K562 (cell line): ENCODE measurements around the gene SYDE1. TPM values are rescaled to one million over a fixed set of nuclear protein-coding genes. Genes with fewer than 3 reads are reported as not detected.

ENCODE experiments used
- BACH1 ChIP-seq: fragments of 200-800 bp; sonication (Bioruptor generic); IDR thresholded peaks from 2 replicates; pipeline ENCODE4 v1.6.1; 2016; ENCODE audit warnings: missing genetic modification characterization, missing compliant biosample characterization
- BHLHE40 ChIP-seq: IDR thresholded peaks from 2 replicates; pipeline ENCODE4 v1.6.1; 2011; ENCODE audit warnings: low read length, improper control_type of control experiment
- C11orf30 ChIP-seq: fragments of 450-650 bp; IDR thresholded peaks from 2 replicates; pipeline ENCODE4 v1.6.1; 2016; ENCODE audit warnings: low read depth, mild to moderate bottlenecking
- CREM ChIP-seq: IDR thresholded peaks from 2 replicates; pipeline ENCODE4 v1.6.1; 2014; ENCODE audit warnings: antibody characterized with exemption, low read depth
- EGR1 ChIP-seq: fragments of 450-650 bp; conservative IDR thresholded peaks from 2 replicates; pipeline ENCODE4 v1.6.1; 2017; ENCODE audit warnings: mild to moderate bottlenecking
- ETV5 ChIP-seq: sonication (generic); formaldehyde crosslinking; IDR thresholded peaks from 2 replicates; pipeline ENCODE4 v1.4.0; 2020; ENCODE audit warnings: low read depth, mild to moderate bottlenecking, missing genetic modification reagents
- MIER1 ChIP-seq: fragments of 450-650 bp; IDR thresholded peaks from 2 replicates; pipeline ENCODE4 v1.6.1; 2016; ENCODE audit warnings: antibody characterized with exemption, mild to moderate bottlenecking, low read depth
- NRF1 ChIP-seq, 2 experiments: fragments of 450-650 bp; IDR thresholded peaks in 1 of 2; conservative IDR thresholded peaks in 1 of 2; 2 replicates each; pipeline ENCODE4 v1.6.1; 2014; ENCODE audit warnings: mild to moderate bottlenecking in 2 of 2
- PHF21A ChIP-seq: fragments of 450-650 bp; IDR thresholded peaks from 2 replicates; pipeline ENCODE4 v1.6.1; 2017; ENCODE audit warnings: low read depth, borderline replicate concordance
- PHF8 ChIP-seq: fragments of 200-600 bp; sonication (generic); IDR thresholded peaks from 2 replicates; pipeline ENCODE4 v1.6.1; 2012; ENCODE audit warnings: mixed run types, mild to moderate bottlenecking, inconsistent platforms, low read length, moderate library complexity, borderline replicate concordance
- RBM34 ChIP-seq: fragments of 200-400 bp; formaldehyde crosslinking; IDR thresholded peaks from 2 replicates; pipeline ENCODE4 v1.6.1; 2018; ENCODE audit warnings: low read length, borderline replicate concordance; ENCODE audit not compliant: insufficient read depth
- SP1 ChIP-seq: sonication (generic); formaldehyde crosslinking; IDR thresholded peaks from 2 replicates; pipeline ENCODE4 v1.8.1; 2022; ENCODE audit warnings: mild to moderate bottlenecking, missing genetic modification reagents
- TOE1 ChIP-seq, 2 experiments: fragments of 450-650 bp in 1 of 2; sonication (generic) in 1 of 2; formaldehyde crosslinking in 1 of 2; IDR thresholded peaks; 2 replicates each; pipeline versions ENCODE4 v1.7.1 to v1.8.0; 2016 to 2022; ENCODE audit warnings: borderline replicate concordance in 2 of 2, mild to moderate bottlenecking in 2 of 2, antibody characterized with exemption in 1 of 2, inconsistent platforms in 1 of 2, low read depth in 1 of 2, missing genetic modification reagents in 1 of 2, moderate library complexity in 1 of 2
- XRCC3 ChIP-seq: fragments of 450-650 bp; IDR thresholded peaks from 2 replicates; pipeline ENCODE4 v1.6.1; 2017; ENCODE audit warnings: mild to moderate bottlenecking, moderate library complexity
- YY1 ChIP-seq, 3 experiments: IDR thresholded peaks; 2 replicates each; pipeline ENCODE4 v1.6.1; 2011; ENCODE audit warnings: low read length in 2 of 3, mild to moderate bottlenecking in 2 of 3, moderate library complexity in 2 of 3, borderline replicate concordance in 1 of 3, control low read depth in 1 of 3, low read depth in 1 of 3; ENCODE audit not compliant: insufficient read depth in 3 of 3, insufficient replicate concordance in 2 of 3, control insufficient read depth in 1 of 3, insufficient read length in 1 of 3; ENCODE audit errors: extremely low read depth in 1 of 3
- ZFX ChIP-seq: sonication (generic); formaldehyde crosslinking; IDR thresholded peaks from 2 replicates; pipeline ENCODE4 v1.8.0; 2022; ENCODE audit warnings: mild to moderate bottlenecking, missing genetic modification reagents, moderate library complexity
- ZNF12 ChIP-seq: sonication (generic); formaldehyde crosslinking; IDR thresholded peaks from 2 replicates; pipeline ENCODE4 v1.4.0; 2020; ENCODE audit warnings: mild to moderate bottlenecking, missing genetic modification reagents
- ZNF143 ChIP-seq: sonication (generic); formaldehyde crosslinking; IDR thresholded peaks from 2 replicates; pipeline ENCODE4 v1.9.0; 2022; ENCODE audit warnings: mild to moderate bottlenecking, missing genetic modification reagents
- polyA plus RNA-seq, 8 experiments: library from polyadenylated mRNA; depleted of rRNA in 4 of 8; stranded (reverse) in 5 of 8; unstranded in 3 of 8; fragments of >200 nt; fragmentation: Nextera tagmentation in 2 of 8; fragmentation: Illumina TruSeq in 1 of 8; extraction: Ambion mirVana in 2 of 8; extraction: Trizol in 1 of 8; gene quantifications; 2 replicates each; pipeline versions ENCODE4 v1.2.1 to v1.2.3, GENCODE V29; 2011 to 2014; ENCODE audit warnings: inconsistent platforms in 1 of 8, missing spikeins in 1 of 8
- total RNA-seq, 7 experiments: library from RNA; depleted of rRNA in 6 of 7; stranded (reverse); fragments of >200 nt in 6 of 7; fragmentation: Illumina TruSeq in 2 of 7; extraction: Trizol in 2 of 7; gene quantifications; 2 replicates each; pipeline versions ENCODE4 v1.2.1 to v1.2.3, GENCODE V29; 2011 to 2021; ENCODE audit warnings: low replicate concordance in 1 of 7
- TF ChIP-seq, protein P1 (sequence below), 2 experiments: fragments of 150-350 bp in 1 of 2; IDR thresholded peaks; 2 replicates each; pipeline ENCODE4 v1.6.1; 2012 to 2016; ENCODE audit warnings: low read depth in 2 of 2, low read length in 2 of 2, mild to moderate bottlenecking in 1 of 2, moderate library complexity in 1 of 2
- TF ChIP-seq, protein P2 (sequence below): fragments of 250-450 bp; sonication (Bioruptor Pico); IDR thresholded peaks from 2 replicates; pipeline ENCODE4 v1.4.0; 2020; ENCODE audit warnings: mild to moderate bottlenecking, moderate library complexity, borderline replicate concordance

The SYDE1 gene
- total and polyA plus RNA-seq, 9 of the 15 experiments (the other 6 are each of a cell fraction or from before 2014, with no cell fraction given): 0.04 TPM; not detected in 8

DNA sequence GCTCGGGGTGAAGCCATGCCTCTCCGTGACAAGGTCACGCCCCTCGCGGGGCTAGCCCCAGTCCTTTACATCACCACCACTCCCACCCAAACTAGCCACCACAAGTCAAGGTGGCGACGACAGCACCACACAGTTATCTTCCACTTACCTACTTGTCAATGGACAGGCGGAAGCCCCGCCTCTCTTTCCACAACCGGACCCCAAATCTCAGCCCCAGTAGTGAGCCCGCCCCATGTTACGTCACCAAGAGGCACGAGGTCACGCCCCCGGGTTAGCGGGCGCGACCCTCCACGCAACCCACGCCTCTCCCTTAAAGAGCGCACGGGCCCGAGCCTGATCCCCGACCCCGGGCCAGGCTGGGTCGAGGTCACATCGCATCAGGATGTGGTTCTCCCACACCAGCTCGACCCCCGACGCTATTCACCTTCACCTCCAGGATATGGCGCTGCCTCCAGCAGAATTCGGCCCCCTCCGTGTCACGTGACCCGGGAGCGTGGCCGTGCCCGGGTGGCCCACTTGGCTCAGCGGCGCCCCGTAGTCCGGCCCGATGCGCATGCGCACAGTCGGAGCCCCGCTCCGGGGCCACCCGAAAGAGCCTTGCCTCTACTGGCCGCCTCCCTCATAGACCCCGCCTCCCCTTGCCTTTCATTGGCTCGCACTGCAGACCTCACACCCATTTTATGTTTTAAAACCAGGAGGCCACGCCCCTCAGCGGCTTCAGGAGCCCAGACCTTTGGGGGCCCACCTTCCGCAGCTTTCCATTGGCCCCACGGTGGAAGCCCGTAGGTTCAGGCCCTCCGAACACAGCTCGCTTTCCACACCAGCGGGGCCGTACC lies 18.2 kb downstream of the SYDE1 start (continued):
- TF ChIP-seq ETV5 (CRISPR knock-in tag): 0 out of 2 replicates have a peak, but pooled peaks have one; percentile 7
- no peak for TF ChIP-seq BACH1 (tag)
- TF ChIP-seq NRF1 (conservative IDR thresholded peaks at IDR 0.05 in 1 of 2, IDR thresholded peaks at IDR 0.05 in 1 of 2): peak; percentile 99
- no peak for TF ChIP-seq XRCC3
- TF ChIP-seq MIER1: 0 out of 2 replicates have a peak, but pooled peaks have one; percentile 12
- TF ChIP-seq ZNF12 (CRISPR knock-in tag): 0 out of 2 replicates have a peak, but pooled peaks have one; percentile 49
- TF ChIP-seq PHF21A: 0 out of 2 replicates have a peak, but pooled peaks have one; percentile 37
- no peak; the same call in 1 of the 2 replicates for TF ChIP-seq C11orf30
- TF ChIP-seq PHF8: peak; percentile 62; the same call in 1 of the 2 replicates
- peak in 2 of 3 experiments; percentile 35 to 59 for TF ChIP-seq YY1 (IDR thresholded peaks at IDR 0.05; ENCODE audit: borderline replicate concordance in 1 of 3, control insufficient read depth in 1 of 3, extremely low read depth in 1 of 3, insufficient read depth in 3 of 3, insufficient read length in 1 of 3, insufficient replicate concordance in 2 of 3, low read depth in 1 of 3, low read length in 2 of 3)
- TF ChIP-seq SP1 (CRISPR knock-in tag): peak; percentile 55; the same call in 1 of the 2 replicates
- TF ChIP-seq, protein P1, sequence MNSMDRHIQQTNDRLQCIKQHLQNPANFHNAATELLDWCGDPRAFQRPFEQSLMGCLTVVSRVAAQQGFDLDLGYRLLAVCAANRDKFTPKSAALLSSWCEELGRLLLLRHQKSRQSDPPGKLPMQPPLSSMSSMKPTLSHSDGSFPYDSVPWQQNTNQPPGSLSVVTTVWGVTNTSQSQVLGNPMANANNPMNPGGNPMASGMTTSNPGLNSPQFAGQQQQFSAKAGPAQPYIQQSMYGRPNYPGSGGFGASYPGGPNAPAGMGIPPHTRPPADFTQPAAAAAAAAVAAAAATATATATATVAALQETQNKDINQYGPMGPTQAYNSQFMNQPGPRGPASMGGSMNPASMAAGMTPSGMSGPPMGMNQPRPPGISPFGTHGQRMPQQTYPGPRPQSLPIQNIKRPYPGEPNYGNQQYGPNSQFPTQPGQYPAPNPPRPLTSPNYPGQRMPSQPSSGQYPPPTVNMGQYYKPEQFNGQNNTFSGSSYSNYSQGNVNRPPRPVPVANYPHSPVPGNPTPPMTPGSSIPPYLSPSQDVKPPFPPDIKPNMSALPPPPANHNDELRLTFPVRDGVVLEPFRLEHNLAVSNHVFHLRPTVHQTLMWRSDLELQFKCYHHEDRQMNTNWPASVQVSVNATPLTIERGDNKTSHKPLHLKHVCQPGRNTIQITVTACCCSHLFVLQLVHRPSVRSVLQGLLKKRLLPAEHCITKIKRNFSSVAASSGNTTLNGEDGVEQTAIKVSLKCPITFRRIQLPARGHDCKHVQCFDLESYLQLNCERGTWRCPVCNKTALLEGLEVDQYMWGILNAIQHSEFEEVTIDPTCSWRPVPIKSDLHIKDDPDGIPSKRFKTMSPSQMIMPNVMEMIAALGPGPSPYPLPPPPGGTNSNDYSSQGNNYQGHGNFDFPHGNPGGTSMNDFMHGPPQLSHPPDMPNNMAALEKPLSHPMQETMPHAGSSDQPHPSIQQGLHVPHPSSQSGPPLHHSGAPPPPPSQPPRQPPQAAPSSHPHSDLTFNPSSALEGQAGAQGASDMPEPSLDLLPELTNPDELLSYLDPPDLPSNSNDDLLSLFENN (IDR thresholded peaks at IDR 0.05; ENCODE audit: low read depth in 2 of 2, low read length in 2 of 2): no peak
- peak; percentile 84 for TF ChIP-seq EGR1
- TF ChIP-seq, protein P2, sequence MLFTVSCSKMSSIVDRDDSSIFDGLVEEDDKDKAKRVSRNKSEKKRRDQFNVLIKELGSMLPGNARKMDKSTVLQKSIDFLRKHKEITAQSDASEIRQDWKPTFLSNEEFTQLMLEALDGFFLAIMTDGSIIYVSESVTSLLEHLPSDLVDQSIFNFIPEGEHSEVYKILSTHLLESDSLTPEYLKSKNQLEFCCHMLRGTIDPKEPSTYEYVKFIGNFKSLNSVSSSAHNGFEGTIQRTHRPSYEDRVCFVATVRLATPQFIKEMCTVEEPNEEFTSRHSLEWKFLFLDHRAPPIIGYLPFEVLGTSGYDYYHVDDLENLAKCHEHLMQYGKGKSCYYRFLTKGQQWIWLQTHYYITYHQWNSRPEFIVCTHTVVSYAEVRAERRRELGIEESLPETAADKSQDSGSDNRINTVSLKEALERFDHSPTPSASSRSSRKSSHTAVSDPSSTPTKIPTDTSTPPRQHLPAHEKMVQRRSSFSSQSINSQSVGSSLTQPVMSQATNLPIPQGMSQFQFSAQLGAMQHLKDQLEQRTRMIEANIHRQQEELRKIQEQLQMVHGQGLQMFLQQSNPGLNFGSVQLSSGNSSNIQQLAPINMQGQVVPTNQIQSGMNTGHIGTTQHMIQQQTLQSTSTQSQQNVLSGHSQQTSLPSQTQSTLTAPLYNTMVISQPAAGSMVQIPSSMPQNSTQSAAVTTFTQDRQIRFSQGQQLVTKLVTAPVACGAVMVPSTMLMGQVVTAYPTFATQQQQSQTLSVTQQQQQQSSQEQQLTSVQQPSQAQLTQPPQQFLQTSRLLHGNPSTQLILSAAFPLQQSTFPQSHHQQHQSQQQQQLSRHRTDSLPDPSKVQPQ (CRISPR knock-in tag): no peak
- peak; percentile 38; the same call in 1 of the 2 replicates for TF ChIP-seq ZNF143
- peak; percentile 99 for TF ChIP-seq TOE1 (IDR thresholded peaks at IDR 0.05; ENCODE audit: borderline replicate concordance)
- no peak for TF ChIP-seq TOE1 (CRISPR knock-in tag; IDR thresholded peaks at IDR 0.05; ENCODE audit: borderline replicate concordance, low read depth)
- TF ChIP-seq ZFX (CRISPR knock-in tag): peak; percentile 64
- no peak for TF ChIP-seq RBM34
- TF ChIP-seq CREM: peak; percentile 86
- TF ChIP-seq BHLHE40: peak; percentile 94
